H1 (cell line): ENCODE results near the gene BRD2. TPM values are rescaled to one million over a fixed set of nuclear protein-coding genes. Genes with fewer than 3 reads are reported as not detected.

Experiments used
- CTCF ChIA-PET: fragments of 300-600 bp; sonication (Branson Sonifier 250); formaldehyde crosslinking; loops from one replicate; lab custom pipeline; 2021; ENCODE audit not compliant: partially characterized antibody; lab: Charles Lee
- POLR2A ChIA-PET: fragments of 300-600 bp; sonication (Branson Sonifier 250); formaldehyde crosslinking; loops from one replicate; lab custom pipeline; 2021; ENCODE audit warnings: inconsistent platforms; ENCODE audit not compliant: partially characterized antibody; lab: Charles Lee
- DNase-seq, 2 experiments: peaks; one replicate each; pipeline versions ENCODE4 v3.0.0 to v3.0.0-alpha.2; 2010 to 2022; ENCODE audit warnings: low spot score in 2 of 2, low read depth in 1 of 2, mixed read lengths in 1 of 2
- FAIRE-seq: peaks from 2 replicates; lab custom pipeline; 2011; peaks lifted over from hg19 to GRCh38; lab: Jason Lieb, UNC
- H2AFZ ChIP-seq: 2 replicates; pipeline ENCODE4 v1.8.1; 2012; ENCODE audit warnings: low read length, inconsistent platforms
- H2AK5ac ChIP-seq: 2 replicates; pipeline ENCODE4 v1.6.1; 2013; ENCODE audit warnings: low read depth, low read length
- H2BK120ac ChIP-seq: replicated peaks from 2 replicates; pipeline ENCODE3; 2013; ENCODE audit warnings: low read depth, low read length, inconsistent platforms
- H2BK12ac ChIP-seq: 2 replicates; pipeline ENCODE4 v1.6.1; 2013; ENCODE audit warnings: low read depth, low read length
- H2BK15ac ChIP-seq: 2 replicates; pipeline ENCODE4 v1.6.1; 2013; ENCODE audit warnings: low read length
- H2BK20ac ChIP-seq: 2 replicates; pipeline ENCODE4 v1.6.1; 2013; ENCODE audit warnings: low read length
- H2BK5ac ChIP-seq: 2 replicates; pipeline ENCODE4 v1.6.1; 2013; ENCODE audit warnings: low read depth, low read length
- H3K14ac ChIP-seq: 2 replicates; pipeline ENCODE4 v1.6.1; 2013; ENCODE audit warnings: inconsistent platforms; ENCODE audit not compliant: insufficient read length
- H3K18ac ChIP-seq: 2 replicates; pipeline ENCODE4 v1.6.1; 2013; ENCODE audit warnings: low read length; ENCODE audit errors: extremely low read depth
- H3K23ac ChIP-seq: 2 replicates; pipeline ENCODE4 v1.6.1; 2013; ENCODE audit warnings: inconsistent platforms; ENCODE audit not compliant: insufficient read length
- H3K23me2 ChIP-seq: 2 replicates; pipeline ENCODE4 v1.6.1; 2013; ENCODE audit warnings: low read depth, low read length
- H3K27ac ChIP-seq: 2 replicates; pipeline ENCODE4 v1.6.1; 2011; ENCODE audit warnings: low read depth, low read length, inconsistent platforms
- H3K27me3 ChIP-seq, 4 experiments: replicated peaks in 1 of 4; 1 replicate in 1 of 4; 2 replicates in 3 of 4; pipeline versions ENCODE4 v1.6.1 to v1.8.1; 2011 to 2013; ENCODE audit warnings: low read length in 3 of 4, mild to moderate bottlenecking in 3 of 4, inconsistent platforms in 2 of 4, mixed read lengths in 2 of 4, moderate library complexity in 1 of 4; ENCODE audit not compliant: control insufficient read depth in 3 of 4, insufficient read depth in 3 of 4; ENCODE audit errors: extremely low read depth in 1 of 4
- H3K36me3 ChIP-seq, 4 experiments: 2 replicates each; pipeline versions ENCODE4 v1.6.1 to v1.8.1; 2011 to 2013; ENCODE audit warnings: mild to moderate bottlenecking in 4 of 4, low read length in 3 of 4, moderate library complexity in 2 of 4, control low read depth in 1 of 4, inconsistent platforms in 1 of 4; ENCODE audit not compliant: insufficient read depth in 4 of 4, control insufficient read depth in 2 of 4
- H3K4ac ChIP-seq: replicated peaks from 2 replicates; pipeline ENCODE3; 2013; ENCODE audit warnings: low read length, low read depth, mixed read lengths, inconsistent platforms; ENCODE audit not compliant: insufficient read length
- H3K4me1 ChIP-seq, 4 experiments: replicated peaks in 1 of 4; 1 replicate in 1 of 4; 2 replicates in 3 of 4; pipeline versions ENCODE4 v1.6.1 to v1.8.1; 2011 to 2013; ENCODE audit warnings: low read length in 3 of 4, inconsistent platforms in 2 of 4, mixed read lengths in 1 of 4; ENCODE audit not compliant: insufficient read depth in 4 of 4, control insufficient read depth in 3 of 4
- H3K4me2 ChIP-seq, 2 experiments: 2 replicates each; pipeline versions ENCODE4 v1.6.1 to v1.8.1; 2011 to 2013; ENCODE audit warnings: low read depth in 2 of 2, low read length in 2 of 2, control low read depth in 1 of 2, inconsistent platforms in 1 of 2, mild to moderate bottlenecking in 1 of 2; ENCODE audit not compliant: insufficient read depth in 1 of 2
- H3K4me3 ChIP-seq, 4 experiments: fragments of 200-600, 300-600 bp in 1 of 4; sonication (generic), shearing (Covaris generic), sonication (Bioruptor Twin) in 1 of 4; 2 replicates each; pipeline versions ENCODE4 v1.5.1 to v1.8.1; 2011 to 2016; ENCODE audit warnings: low read length in 4 of 4, low read depth in 3 of 4, control low read depth in 2 of 4, inconsistent platforms in 2 of 4, mild to moderate bottlenecking in 2 of 4, mixed read lengths in 1 of 4, moderate library complexity in 1 of 4; ENCODE audit not compliant: insufficient read depth in 2 of 4; ENCODE audit errors: extremely low read depth in 1 of 4
- H3K56ac ChIP-seq: replicated peaks from 2 replicates; pipeline ENCODE3; 2013; ENCODE audit warnings: low read depth, mild to moderate bottlenecking, mixed read lengths, low read length, inconsistent platforms; ENCODE audit not compliant: insufficient read length
- H3K79me1 ChIP-seq: 2 replicates; pipeline ENCODE4 v1.6.1; 2013; ENCODE audit warnings: low read depth, low read length, control low read depth
- H3K79me2 ChIP-seq, 2 experiments: 2 replicates each; pipeline versions ENCODE4 v1.6.1 to v1.8.1; 2012 to 2013; ENCODE audit warnings: low read length in 2 of 2, mild to moderate bottlenecking in 2 of 2, inconsistent platforms in 1 of 2; ENCODE audit not compliant: insufficient read depth in 2 of 2, control insufficient read depth in 1 of 2
- H3K9ac ChIP-seq, 4 experiments: replicated peaks in 1 of 4; 1 replicate in 1 of 4; 2 replicates in 3 of 4; pipeline versions ENCODE4 v1.6.1 to v1.8.1; 2011 to 2013; ENCODE audit warnings: low read depth in 3 of 4, low read length in 3 of 4, control low read depth in 2 of 4, mild to moderate bottlenecking in 2 of 4, moderate library complexity in 2 of 4, inconsistent platforms in 1 of 4; ENCODE audit errors: extremely low read depth in 1 of 4
- H3K9me3 ChIP-seq, 2 experiments: 2 replicates each; pipeline versions ENCODE4 v1.6.1 to v1.8.1; 2012 to 2013; ENCODE audit warnings: mild to moderate bottlenecking in 2 of 2, moderate library complexity in 2 of 2, control low read depth in 1 of 2, inconsistent platforms in 1 of 2, low read depth in 1 of 2, low read length in 1 of 2, mixed read lengths in 1 of 2; ENCODE audit not compliant: insufficient read depth in 2 of 2
- H4K20me1 ChIP-seq, 2 experiments: replicated peaks in 1 of 2; 2 replicates each; pipeline versions ENCODE3 to v1.8.1; 2011 to 2013; ENCODE audit warnings: inconsistent platforms in 2 of 2, low read length in 2 of 2, mild to moderate bottlenecking in 1 of 2; ENCODE audit not compliant: insufficient read depth in 2 of 2, control insufficient read depth in 1 of 2
- H4K5ac ChIP-seq: 2 replicates; pipeline ENCODE4 v1.6.1; 2013; ENCODE audit warnings: low read length, low read depth, mixed read lengths, inconsistent platforms; ENCODE audit not compliant: insufficient read length
- H4K8ac ChIP-seq: 2 replicates; pipeline ENCODE4 v1.8.0; 2013; ENCODE audit warnings: mild to moderate bottlenecking, moderate library complexity, low read length, inconsistent platforms; ENCODE audit not compliant: insufficient read depth; ENCODE audit errors: extremely low read depth
- H4K91ac ChIP-seq: replicated peaks from 2 replicates; pipeline ENCODE3; 2013; ENCODE audit warnings: low read length, mixed read lengths, inconsistent platforms; ENCODE audit not compliant: insufficient read length
- BCL11A ChIP-seq, 2 experiments: IDR thresholded peaks; one replicate each; pipeline ENCODE4 v1.6.1; 2011; ENCODE audit warnings: low read depth in 2 of 2, low read length in 2 of 2, mild to moderate bottlenecking in 2 of 2
- BRCA1 ChIP-seq: IDR thresholded peaks from 2 replicates; pipeline ENCODE4 v1.6.1; 2012; ENCODE audit warnings: low read depth, low read length, improper control_type of control experiment
- HDAC2 ChIP-seq, 2 experiments: fragments of 300-600 bp in 1 of 2; sonication (generic) in 1 of 2; IDR thresholded peaks; 2 replicates each; pipeline ENCODE4 v1.6.1; 2011 to 2012; ENCODE audit warnings: low read depth in 2 of 2, low read length in 2 of 2, mild to moderate bottlenecking in 2 of 2, moderate library complexity in 2 of 2, borderline replicate concordance in 1 of 2, inconsistent platforms in 1 of 2
- MAX ChIP-seq: IDR thresholded peaks from 2 replicates; pipeline ENCODE4 v1.6.1; 2012; ENCODE audit warnings: inconsistent platforms
- NRF1 ChIP-seq: IDR thresholded peaks from 2 replicates; pipeline ENCODE4 v1.6.1; 2011; ENCODE audit warnings: mild to moderate bottlenecking, low read depth, low read length, improper control_type of control experiment
- POLR2A ChIP-seq, 2 experiments: IDR thresholded peaks; 1 replicate in 1 of 2; 2 replicates in 1 of 2; pipeline ENCODE4 v1.6.1; 2011; ENCODE audit warnings: low read depth in 2 of 2, low read length in 2 of 2, mild to moderate bottlenecking in 2 of 2; ENCODE audit errors: control extremely low read depth in 1 of 2
- SRF ChIP-seq: IDR thresholded peaks from 2 replicates; pipeline ENCODE4 v1.6.1; 2011; ENCODE audit warnings: mild to moderate bottlenecking, low read depth, low read length, moderate library complexity
- TEAD4 ChIP-seq: IDR thresholded peaks from 2 replicates; pipeline ENCODE4 v1.6.1; 2012; ENCODE audit warnings: low read depth, low read length, inconsistent platforms, mixed read lengths
- ZNF274 ChIP-seq: IDR thresholded peaks from 2 replicates; pipeline ENCODE4 v1.7.0; 2012; ENCODE audit warnings: low read length, borderline replicate concordance; ENCODE audit errors: extremely low read depth
- WGBS, 2 experiments: shearing (Covaris generic) in 1 of 2; methylation state at CpG; one replicate each; pipeline versions ENCODE4 v1.1.6 to v1.1.7; 2013 to 2015; ENCODE audit warnings: low lambda C conversion rate in 2 of 2, mixed read lengths in 2 of 2, inconsistent platforms in 1 of 2, low coverage in 1 of 2, missing lambda C conversion rate in 1 of 2; ENCODE audit not compliant: insufficient replicate concordance in 2 of 2, insufficient coverage in 1 of 2, insufficient read length in 1 of 2; ENCODE audit errors: extremely low coverage in 1 of 2, missing lambda C conversion rate in 1 of 2; 5-methylcytosine and 5-hydroxymethylcytosine counted together
- polyA plus RNA-seq, 7 experiments: library from polyadenylated mRNA; depleted of rRNA in 3 of 7; stranded (reverse) in 5 of 7; unstranded in 2 of 7; fragments of >200 nt in 5 of 7; fragments of 200-250 nt in 2 of 7; gene quantifications; 1 replicate in 5 of 7; 2 replicates in 1 of 7; 4 replicates in 1 of 7; pipeline versions ENCODE4 v1.2.1 to v1.2.3, GENCODE V29; 2011 to 2013; ENCODE audit warnings: missing spikeins in 2 of 7, mixed read lengths in 2 of 7
- total RNA-seq: library from RNA; stranded (reverse); fragmentation: NEBNext Ultra II Directional; extraction: Animal tissue kit (Norgen Biotek cat#: 25700); gene quantifications from 2 replicates; pipeline ENCODE4 v1.2.1, GENCODE V29; 2021

Gene BRD2
- total and polyA plus RNA-seq, 2 of the 8 experiments (the other 6 are each of a cell fraction or from before 2014, with no cell fraction given) = 132 to 185 TPM

DNA sequence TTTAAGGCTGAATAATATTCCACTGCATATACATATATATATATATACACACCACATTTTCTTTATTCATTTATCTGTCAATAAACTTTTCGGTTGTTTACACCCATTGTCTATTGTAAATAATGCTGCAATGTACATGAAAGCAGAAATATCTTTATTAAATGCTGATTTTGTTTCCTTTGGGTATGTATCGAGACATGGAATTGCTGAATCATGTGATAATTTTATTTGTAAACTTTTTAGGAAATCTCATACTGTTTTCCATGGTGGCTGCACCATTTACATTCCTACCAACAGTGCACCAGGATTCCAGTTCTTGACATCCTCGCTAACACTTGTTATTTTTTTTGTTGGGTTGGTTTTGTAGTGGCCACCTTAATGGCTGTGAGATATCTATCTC lies 55.1 kb downstream of the BRD2 start:
- no peak overlapping the region for H2BK20ac ChIP-seq
- H4K91ac ChIP-seq = no peak overlapping the region
- no peaks in the 10 kb centered on the region for H3K36me3 ChIP-seq
- H2BK15ac ChIP-seq = no peak overlapping the region
- no peak overlapping the region for H2AFZ ChIP-seq
- no peaks in the 10 kb centered on the region for H4K20me1 ChIP-seq
- no peak overlapping the region for H3K4me3 ChIP-seq
- no peak overlapping the region for H3K4me2 ChIP-seq
- H3K4me1 ChIP-seq = no peaks in the 10 kb centered on the region
- TF ChIP-seq TEAD4 (no peak), ZNF274 (no peak), HDAC2 (IDR thresholded peaks at IDR 0.05; ENCODE audit: borderline replicate concordance in 1 of 2, low read depth in 2 of 2, low read length in 2 of 2) (no peak), SRF (no peak), MAX (no peak), NRF1 (no peak), BRCA1 (no peak), BCL11A (IDR thresholded peaks at IDR 0.05; ENCODE audit: low read depth in 2 of 2, low read length in 2 of 2) (no peak), POLR2A (IDR thresholded peaks at IDR 0.05; ENCODE audit: control extremely low read depth in 1 of 2, low read depth in 2 of 2, low read length in 2 of 2) (no peak)
- no peak overlapping the region for H3K56ac ChIP-seq
- no peaks in the 10 kb centered on the region for H3K23me2 ChIP-seq
- H3K4ac ChIP-seq = no peak overlapping the region
- no peak overlapping the region for H2BK12ac ChIP-seq
- WGBS, 2 experiments = 76% methylated on average over 3 of the region's 3 CpGs; no CpG with 5 or more reads in 1 of the 2 experiments
- H3K9ac ChIP-seq = no peak overlapping the region
- POLR2A ChIA-PET = interaction anchor here (0.7 kb wide), 1 partner anchor 100 kb away, joined by 3 read pairs; no protein-coding TSS in a partner anchor
- no peak overlapping the region for H3K18ac ChIP-seq
- H3K79me2 ChIP-seq = no peaks in the 10 kb centered on the region
- H3K14ac ChIP-seq = no peak overlapping the region
- no peak overlapping the region for H2BK5ac ChIP-seq
- CTCF ChIA-PET = interaction anchor here (0.9 kb wide), 1 partner anchor 26 kb away, joined by 3 read pairs; no protein-coding TSS in a partner anchor
- no peak overlapping the region for H2AK5ac ChIP-seq
- H3K27ac ChIP-seq = no peak overlapping the region
- H3K9me3 ChIP-seq = no peaks in the 10 kb centered on the region
- H3K23ac ChIP-seq = no peak overlapping the region
- no peak overlapping the region for H4K8ac ChIP-seq
- DNase-seq (no peak), FAIRE-seq (no peak)
- H3K79me1 ChIP-seq = no peaks in the 10 kb centered on the region
- H3K27me3 ChIP-seq = no peaks in the 10 kb centered on the region
- no peak overlapping the region for H2BK120ac ChIP-seq
- no peak overlapping the region for H4K5ac ChIP-seq
